GM12878 (cell line): ENCODE measurements around the gene SPATA2. TPM values are rescaled to one million over a fixed set of nuclear protein-coding genes. Genes with fewer than 3 reads are reported as not detected.

ENCODE experiments used
- ATAC-seq: fragments of 200-7000 bp; cut with Tn5 transposase; 3 replicates; pipeline ENCODE4 v1.9.1; 2020; ENCODE audit warnings: mild to moderate bottlenecking, moderate library complexity
- BruUV-seq: library from RNA; stranded (reverse); fragments of 400-500 nt; replicated peaks from 2 replicates; lab custom pipeline; 2021; lab: Mats Ljungman, UMichigan
- CTCF ChIA-PET: fragments of 300-600 bp; sonication (Branson Sonifier 250); formaldehyde crosslinking; extraction: SDS; loops from one replicate; lab custom pipeline; 2021; ENCODE audit warnings: inconsistent platforms; lab: Yijun Ruan, JAX
- POLR2A ChIA-PET: fragments of 350-600 bp; formaldehyde crosslinking; extraction: SDS; loops from one replicate; lab custom pipeline; 2021; ENCODE audit warnings: inconsistent platforms; lab: Charles Lee
- RAD21 ChIA-PET: fragments of 300-600 bp; sonication (Branson Sonifier 250); formaldehyde crosslinking; loops from one replicate; lab custom pipeline; 2023; ENCODE audit warnings: antibody characterized with exemption; ENCODE audit not compliant: unreplicated experiment; lab: Charles Lee
- SMC1A ChIA-PET: fragments of 300-600 bp; sonication (Branson Sonifier 250); formaldehyde crosslinking; loops from one replicate; lab custom pipeline; 2023; ENCODE audit not compliant: unreplicated experiment, uncharacterized antibody; lab: Charles Lee
- DNase-seq: peaks from one replicate; pipeline ENCODE4 v3.0.0-alpha.2; 2011; ENCODE audit warnings: low read depth, low spot score
- FAIRE-seq: peaks from 3 replicates; lab custom pipeline; 2011; peaks lifted over from hg19 to GRCh38; lab: Jason Lieb, UNC
- H2AFZ ChIP-seq: 2 replicates; pipeline ENCODE4 v1.6.0; 2011; ENCODE audit warnings: low read depth, low read length, control low read depth; ENCODE audit not compliant: control insufficient read depth
- H3K27ac ChIP-seq: 2 replicates; pipeline ENCODE4 v1.5.1; 2011; ENCODE audit warnings: control low read depth; ENCODE audit not compliant: control insufficient read depth, insufficient read depth
- H3K27me3 ChIP-seq, 2 experiments: replicated peaks in 1 of 2; 2 replicates each; pipeline versions ENCODE4 v1.6.0 to v1.6.1; 2011; ENCODE audit warnings: low read length in 1 of 2; ENCODE audit not compliant: control insufficient read depth in 2 of 2, insufficient read depth in 2 of 2
- H3K36me3 ChIP-seq, 2 experiments: 2 replicates each; pipeline ENCODE4 v1.5.1; 2011; ENCODE audit warnings: low read length in 1 of 2; ENCODE audit not compliant: control insufficient read depth in 2 of 2, insufficient read depth in 2 of 2
- H3K4me1 ChIP-seq: 2 replicates; pipeline ENCODE4 v1.6.1; 2011; ENCODE audit warnings: mild to moderate bottlenecking, low read length, moderate library complexity, mixed read lengths; ENCODE audit not compliant: control insufficient read depth, insufficient read depth
- H3K4me2 ChIP-seq: 2 replicates; pipeline ENCODE4 v1.6.0; 2011; ENCODE audit warnings: control low read depth; ENCODE audit not compliant: control insufficient read depth, insufficient read depth
- H3K4me3 ChIP-seq: fragments of 200-600 bp; sonication (generic); 2 replicates; pipeline ENCODE4 v1.5.1; 2016
- H3K79me2 ChIP-seq: 2 replicates; pipeline ENCODE4 v1.6.0; 2011; ENCODE audit warnings: low read length; ENCODE audit not compliant: control insufficient read depth, insufficient read depth
- H3K9ac ChIP-seq: 2 replicates; pipeline ENCODE4 v1.8.0; 2011; ENCODE audit warnings: low read length, control low read depth, mixed read lengths; ENCODE audit not compliant: control insufficient read depth, insufficient read depth
- H3K9me3 ChIP-seq: replicated peaks from 3 replicates; pipeline ENCODE4 v1.5.1; 2011; ENCODE audit warnings: mild to moderate bottlenecking, low read length; ENCODE audit not compliant: control insufficient read depth, insufficient read depth
- H4K20me1 ChIP-seq: 2 replicates; pipeline ENCODE4 v1.6.0; 2011; ENCODE audit not compliant: control insufficient read depth, insufficient read depth
- CREB1 ChIP-seq: IDR thresholded peaks from 2 replicates; pipeline ENCODE4 v1.6.1; 2012; ENCODE audit warnings: low read depth, mild to moderate bottlenecking, inconsistent platforms
- CREM ChIP-seq: IDR thresholded peaks from 2 replicates; pipeline ENCODE4 v1.6.1; 2014; ENCODE audit warnings: antibody characterized with exemption, low read depth
- FOXK2 ChIP-seq: fragments of 450-650 bp; IDR thresholded peaks from 2 replicates; pipeline ENCODE4 v1.6.1; 2017; ENCODE audit warnings: mild to moderate bottlenecking, moderate library complexity
- FOXM1 ChIP-seq: IDR thresholded peaks from 2 replicates; pipeline ENCODE4 v1.6.1; 2012; ENCODE audit warnings: low read depth, mild to moderate bottlenecking, inconsistent platforms, low read length, moderate library complexity
- HCFC1 ChIP-seq: fragments of 150-350 bp; IDR thresholded peaks from 2 replicates; pipeline ENCODE4 v1.6.1; 2014; ENCODE audit warnings: low read length
- HDAC6 ChIP-seq: fragments of 200-600 bp; sonication (generic); IDR thresholded peaks from one replicate; pipeline ENCODE4 v1.8.0; 2017; ENCODE audit warnings: antibody characterized with exemption; ENCODE audit not compliant: unreplicated experiment
- HDGF ChIP-seq: fragments of 450-650 bp; IDR thresholded peaks from 2 replicates; pipeline ENCODE4 v1.6.1; 2016; ENCODE audit warnings: antibody characterized with exemption
- KAT2A ChIP-seq: conservative IDR thresholded peaks from 2 replicates; pipeline ENCODE4 v1.6.1; 2011; ENCODE audit warnings: low read depth, low read length; ENCODE audit not compliant: control insufficient read depth
- NBN ChIP-seq: fragments of 450-650 bp; IDR thresholded peaks from 2 replicates; pipeline ENCODE4 v1.6.1; 2016
- NFYB ChIP-seq: IDR thresholded peaks from 2 replicates; pipeline ENCODE4 v1.6.1; 2011; ENCODE audit warnings: low read depth, mild to moderate bottlenecking, low read length, improper control_type of control experiment, moderate library complexity; ENCODE audit not compliant: insufficient read depth
- PAX8 ChIP-seq: fragments of 450-650 bp; IDR thresholded peaks from 2 replicates; pipeline ENCODE4 v1.6.1; 2017; ENCODE audit warnings: mild to moderate bottlenecking, moderate library complexity
- RBBP5 ChIP-seq: fragments of 200-600 bp; sonication (generic); conservative IDR thresholded peaks from 2 replicates; pipeline ENCODE4 v1.6.1; 2016
- SIN3A ChIP-seq: IDR thresholded peaks from 2 replicates; pipeline ENCODE4 v1.6.1; 2012; ENCODE audit warnings: low read depth, low read length, improper control_type of control experiment
- SMC3 ChIP-seq: IDR thresholded peaks from 2 replicates; pipeline ENCODE4 v1.6.1; 2011; ENCODE audit warnings: low read length, improper control_type of control experiment, borderline replicate concordance
- STAT3 ChIP-seq: IDR thresholded peaks from 2 replicates; pipeline ENCODE4 v1.6.1; 2011; ENCODE audit warnings: low read depth, low read length, improper control_type of control experiment
- WRNIP1 ChIP-seq: IDR thresholded peaks from 2 replicates; pipeline ENCODE4 v1.6.1; 2011; ENCODE audit warnings: low read depth, low read length, improper control_type of control experiment, borderline replicate concordance
- ZNF24 ChIP-seq: fragments of 450-650 bp; IDR thresholded peaks from 2 replicates; pipeline ENCODE4 v1.6.1; 2017; ENCODE audit warnings: antibody characterized with exemption, mild to moderate bottlenecking
- WGBS: methylation state at CpG from one replicate; pipeline ENCODE4 v1.1.6; 2016; ENCODE audit warnings: low lambda C conversion rate; ENCODE audit not compliant: insufficient replicate concordance, insufficient coverage; ENCODE audit errors: missing lambda C conversion rate; 5-methylcytosine and 5-hydroxymethylcytosine counted together
- in situ Hi-C: fragments of 300-500 bp; cut with MboI; formaldehyde crosslinking; loops from 9 replicates; pipeline ENCODE4 v1.14.3; 2018; ENCODE audit warnings: mixed read lengths
- intact Hi-C: fragments of 100-400 bp; cut with micrococcal nuclease; formaldehyde crosslinking; loops from one replicate; pipeline ENCODE4 v1.14.2; 2022; ENCODE audit not compliant: unreplicated experiment
- polyA plus RNA-seq, 11 experiments: library from polyadenylated mRNA; depleted of rRNA in 4 of 11; unstranded in 6 of 11; stranded (reverse) in 5 of 11; fragments of >200 nt; fragmentation: Nextera tagmentation in 4 of 11; fragmentation: Illumina TruSeq in 1 of 11; extraction: Ambion mirVana in 4 of 11; extraction: Trizol in 1 of 11; gene quantifications; 1 replicate in 1 of 11; 2 replicates in 10 of 11; pipeline versions ENCODE4 v1.2.1 to v1.2.3, GENCODE V29; 2011 to 2016; ENCODE audit warnings: inconsistent platforms in 2 of 11, missing spikeins in 2 of 11, low read depth in 1 of 11
- total RNA-seq, 4 experiments: library from RNA; depleted of rRNA in 3 of 4; stranded (reverse); fragments of >200 nt in 3 of 4; fragmentation: Illumina TruSeq in 1 of 4; extraction: Trizol in 1 of 4; gene quantifications; 2 replicates each; pipeline versions ENCODE4 v1.2.1 to v1.2.3, GENCODE V29; 2013 to 2021
- TF ChIP-seq, protein P1 (sequence below): IDR thresholded peaks from 2 replicates; pipeline ENCODE4 v1.6.1; 2012; ENCODE audit warnings: improper control_type of control experiment, low read depth, low read length; ENCODE audit not compliant: insufficient replicate concordance

The SPATA2 gene
- total and polyA plus RNA-seq, 10 of the 15 experiments (the other 5 are each of a cell fraction or from before 2014, with no cell fraction given): 0.93 to 11.7 (median 5.6) TPM

DNA sequence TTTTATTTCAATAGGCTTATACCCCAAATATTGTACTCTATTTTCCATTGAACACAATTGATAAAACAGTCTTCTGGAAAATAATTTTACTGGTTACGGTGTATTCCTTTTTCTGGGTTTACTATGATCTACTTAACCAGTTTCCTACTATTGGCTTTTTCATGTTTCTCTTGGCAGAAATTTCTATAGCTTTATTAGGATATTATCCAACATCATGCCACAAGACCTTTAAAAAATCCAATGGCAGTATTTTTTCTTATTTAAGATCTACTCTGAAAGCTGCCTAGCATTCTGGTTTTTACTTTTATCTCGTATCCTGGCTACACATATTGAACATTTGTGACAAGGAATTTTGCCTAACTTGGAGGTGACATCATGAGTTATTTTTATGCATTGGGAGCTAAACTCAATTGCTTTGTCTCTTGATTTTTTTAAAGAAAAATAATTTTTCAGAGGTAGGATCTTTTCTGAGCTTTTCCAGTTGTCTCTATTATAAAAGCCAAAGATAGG lies 57.2 kb downstream of the SPATA2 start (continued):
- TF ChIP-seq WRNIP1 (no peak), RBBP5 (no peak), CREB1 (no peak), CREM (no peak), SMC3 (no peak)

DNA sequence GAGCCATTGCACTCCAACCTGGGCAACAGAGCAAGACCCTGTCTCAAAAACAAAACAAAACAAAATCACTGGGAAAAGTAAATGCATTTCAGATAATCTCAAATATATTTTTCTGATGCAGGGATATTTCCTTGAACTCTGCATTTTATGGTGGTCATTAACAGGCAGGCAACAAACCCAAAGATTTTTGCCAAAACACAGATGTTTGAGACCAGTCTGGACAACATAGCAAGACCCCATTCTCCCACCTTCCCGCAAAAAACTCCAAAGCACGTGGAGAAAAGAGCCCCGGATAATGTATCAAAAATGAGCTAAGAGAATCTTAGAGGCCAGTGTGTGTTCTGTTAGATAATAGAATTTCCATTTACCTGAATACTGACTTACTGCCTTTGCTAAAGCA lies 58.4 kb downstream of the SPATA2 start:
- WGBS: 100% methylated on average over 3 of the region's 3 CpGs
- peaks cover 16 to 17% of the 10 kb centered on the region in 2 experiments for H3K36me3 ChIP-seq
- no peaks in the 10 kb centered on the region for H3K27me3 ChIP-seq
- DNase-seq: no peak
- TF ChIP-seq HDGF: no peak
- no peak for TF ChIP-seq FOXK2
- TF ChIP-seq SIN3A: no peak
- TF ChIP-seq HDAC6: no peak
- no peak for TF ChIP-seq FOXM1
- no peak for TF ChIP-seq NFYB
- TF ChIP-seq NBN: no peak
- no peak for TF ChIP-seq HCFC1
- no peak for TF ChIP-seq KAT2A
- TF ChIP-seq ZNF24: no peak
- TF ChIP-seq, protein P1, sequence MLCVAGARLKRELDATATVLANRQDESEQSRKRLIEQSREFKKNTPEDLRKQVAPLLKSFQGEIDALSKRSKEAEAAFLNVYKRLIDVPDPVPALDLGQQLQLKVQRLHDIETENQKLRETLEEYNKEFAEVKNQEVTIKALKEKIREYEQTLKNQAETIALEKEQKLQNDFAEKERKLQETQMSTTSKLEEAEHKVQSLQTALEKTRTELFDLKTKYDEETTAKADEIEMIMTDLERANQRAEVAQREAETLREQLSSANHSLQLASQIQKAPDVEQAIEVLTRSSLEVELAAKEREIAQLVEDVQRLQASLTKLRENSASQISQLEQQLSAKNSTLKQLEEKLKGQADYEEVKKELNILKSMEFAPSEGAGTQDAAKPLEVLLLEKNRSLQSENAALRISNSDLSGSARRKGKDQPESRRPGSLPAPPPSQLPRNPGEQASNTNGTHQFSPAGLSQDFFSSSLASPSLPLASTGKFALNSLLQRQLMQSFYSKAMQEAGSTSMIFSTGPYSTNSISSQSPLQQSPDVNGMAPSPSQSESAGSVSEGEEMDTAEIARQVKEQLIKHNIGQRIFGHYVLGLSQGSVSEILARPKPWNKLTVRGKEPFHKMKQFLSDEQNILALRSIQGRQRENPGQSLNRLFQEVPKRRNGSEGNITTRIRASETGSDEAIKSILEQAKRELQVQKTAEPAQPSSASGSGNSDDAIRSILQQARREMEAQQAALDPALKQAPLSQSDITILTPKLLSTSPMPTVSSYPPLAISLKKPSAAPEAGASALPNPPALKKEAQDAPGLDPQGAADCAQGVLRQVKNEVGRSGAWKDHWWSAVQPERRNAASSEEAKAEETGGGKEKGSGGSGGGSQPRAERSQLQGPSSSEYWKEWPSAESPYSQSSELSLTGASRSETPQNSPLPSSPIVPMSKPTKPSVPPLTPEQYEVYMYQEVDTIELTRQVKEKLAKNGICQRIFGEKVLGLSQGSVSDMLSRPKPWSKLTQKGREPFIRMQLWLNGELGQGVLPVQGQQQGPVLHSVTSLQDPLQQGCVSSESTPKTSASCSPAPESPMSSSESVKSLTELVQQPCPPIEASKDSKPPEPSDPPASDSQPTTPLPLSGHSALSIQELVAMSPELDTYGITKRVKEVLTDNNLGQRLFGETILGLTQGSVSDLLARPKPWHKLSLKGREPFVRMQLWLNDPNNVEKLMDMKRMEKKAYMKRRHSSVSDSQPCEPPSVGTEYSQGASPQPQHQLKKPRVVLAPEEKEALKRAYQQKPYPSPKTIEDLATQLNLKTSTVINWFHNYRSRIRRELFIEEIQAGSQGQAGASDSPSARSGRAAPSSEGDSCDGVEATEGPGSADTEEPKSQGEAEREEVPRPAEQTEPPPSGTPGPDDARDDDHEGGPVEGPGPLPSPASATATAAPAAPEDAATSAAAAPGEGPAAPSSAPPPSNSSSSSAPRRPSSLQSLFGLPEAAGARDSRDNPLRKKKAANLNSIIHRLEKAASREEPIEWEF: no peak
- TF ChIP-seq STAT3: no peak
- TF ChIP-seq PAX8: no peak
- intact Hi-C loops (no loop called here), in situ Hi-C loops (loop anchor here (25.0 kb wide), 1 partner anchor 520 kb away; no protein-coding TSS in a partner anchor)
- ChIA-PET CTCF (interaction anchor here (0.5 to 3.8 kb wide), 5 partner anchors 10 to 705 kb away, joined by 3 to 16 read pairs (median 4); no protein-coding TSS in a partner anchor), SMC1A (interaction anchor here (1.0 kb wide), 1 partner anchor 10 kb away, joined by 4 read pairs; no protein-coding TSS in a partner anchor), POLR2A (no interaction called here), RAD21 (no interaction called here)
- no peaks in the 10 kb centered on the region for H3K79me2 ChIP-seq
- H3K4me3 ChIP-seq: no peak overlapping the region
- no peak overlapping the region for H3K9ac ChIP-seq
- H3K4me2 ChIP-seq: no peak overlapping the region
- H3K9me3 ChIP-seq: no peaks in the 10 kb centered on the region
- no peak for ATAC-seq
- BruUV-seq: no TSS peak
- H3K4me1 ChIP-seq: no peaks in the 10 kb centered on the region
- no peak overlapping the region for H3K27ac ChIP-seq
- no peak for FAIRE-seq
- no peaks in the 10 kb centered on the region for H4K20me1 ChIP-seq
- H2AFZ ChIP-seq: no peak overlapping the region
